HFF-Myc (cell line): ENCODE results near the gene PGAM2.

Experiments
- DNase-seq: peaks from one replicate; pipeline ENCODE4 v3.0.0-alpha.2; 2011; ENCODE audit warnings: low read depth; ENCODE audit errors: extremely low read depth
- H3K4me3 ChIP-seq: replicated peaks from 2 replicates; pipeline ENCODE4 v1.5.1; 2011; ENCODE audit warnings: low read depth, mild to moderate bottlenecking, control low read depth, low read length
- TF ChIP-seq, protein P1 (sequence below): IDR thresholded peaks from 2 replicates; pipeline ENCODE4 v1.5.1; 2012; ENCODE audit warnings: mild to moderate bottlenecking, low read depth, low read length, control low read depth; ENCODE audit errors: missing control alignments

Gene PGAM2

DNA sequence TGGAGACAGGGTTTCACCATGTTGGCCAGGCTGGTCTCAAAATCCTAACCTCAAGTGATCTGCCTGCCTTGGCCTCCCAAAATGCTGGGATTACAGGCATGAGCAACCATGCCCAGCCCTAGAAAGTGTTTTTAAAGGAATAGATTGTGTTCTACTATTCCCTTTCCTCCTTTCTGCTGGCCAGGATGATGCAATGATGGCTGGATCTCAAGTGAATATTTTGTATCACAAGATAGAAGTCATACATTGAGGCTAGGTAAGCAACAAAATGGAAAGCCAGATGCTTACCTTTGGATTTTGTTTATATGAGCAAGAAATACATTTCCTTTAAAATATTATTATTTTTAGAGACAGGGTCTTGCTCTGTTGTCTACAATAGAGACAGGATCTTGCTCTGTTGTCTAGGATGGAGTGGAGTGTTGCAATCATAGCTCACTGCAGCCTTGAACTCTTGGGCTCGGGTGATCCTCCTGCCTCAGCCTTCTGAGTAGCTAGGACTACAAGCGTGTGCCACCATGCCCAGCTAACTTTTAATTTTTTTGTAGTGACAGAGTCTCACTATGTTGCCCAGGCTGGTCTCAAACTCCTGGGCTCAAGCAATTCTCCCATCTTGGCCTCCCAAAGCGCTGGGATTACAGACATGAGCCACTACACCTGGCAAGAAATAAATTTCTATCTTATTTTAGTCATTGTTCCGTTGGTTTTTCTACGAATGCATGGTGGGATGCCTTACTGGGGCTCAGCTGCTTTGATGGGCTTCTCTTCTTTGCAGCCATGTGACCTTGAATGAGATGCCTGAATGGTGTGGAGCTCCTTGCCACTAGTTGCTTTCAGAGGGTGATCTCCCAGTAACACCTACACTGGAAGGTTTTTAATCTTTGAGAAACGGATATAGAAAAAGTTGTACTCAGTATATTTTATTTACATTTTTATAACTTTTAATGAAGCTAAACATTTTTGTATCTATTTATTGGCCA lies 33.0 kb upstream of the PGAM2 start:
- H3K4me3 ChIP-seq = no peak overlapping the region
- TF ChIP-seq, protein P1, sequence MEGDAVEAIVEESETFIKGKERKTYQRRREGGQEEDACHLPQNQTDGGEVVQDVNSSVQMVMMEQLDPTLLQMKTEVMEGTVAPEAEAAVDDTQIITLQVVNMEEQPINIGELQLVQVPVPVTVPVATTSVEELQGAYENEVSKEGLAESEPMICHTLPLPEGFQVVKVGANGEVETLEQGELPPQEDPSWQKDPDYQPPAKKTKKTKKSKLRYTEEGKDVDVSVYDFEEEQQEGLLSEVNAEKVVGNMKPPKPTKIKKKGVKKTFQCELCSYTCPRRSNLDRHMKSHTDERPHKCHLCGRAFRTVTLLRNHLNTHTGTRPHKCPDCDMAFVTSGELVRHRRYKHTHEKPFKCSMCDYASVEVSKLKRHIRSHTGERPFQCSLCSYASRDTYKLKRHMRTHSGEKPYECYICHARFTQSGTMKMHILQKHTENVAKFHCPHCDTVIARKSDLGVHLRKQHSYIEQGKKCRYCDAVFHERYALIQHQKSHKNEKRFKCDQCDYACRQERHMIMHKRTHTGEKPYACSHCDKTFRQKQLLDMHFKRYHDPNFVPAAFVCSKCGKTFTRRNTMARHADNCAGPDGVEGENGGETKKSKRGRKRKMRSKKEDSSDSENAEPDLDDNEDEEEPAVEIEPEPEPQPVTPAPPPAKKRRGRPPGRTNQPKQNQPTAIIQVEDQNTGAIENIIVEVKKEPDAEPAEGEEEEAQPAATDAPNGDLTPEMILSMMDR = no peak
- DNase-seq = no peak

GRCh38 chr7:44097064-44097932 lies 31.9 kb upstream of the PGAM2 start:
- TF ChIP-seq, protein P1 = no peak
- DNase-seq = no peak

GRCh38 chr7:44096326-44096881 lies 31.0 kb upstream of the PGAM2 start:
- TF ChIP-seq, protein P1 = no peak
- H3K4me3 ChIP-seq = no peak overlapping the region
- DNase-seq = no peak

More at GRCh38 chr7:44097064-44097932, 31.9 kb upstream of the PGAM2 start:
- no peak overlapping the region for H3K4me3 ChIP-seq

DNA sequence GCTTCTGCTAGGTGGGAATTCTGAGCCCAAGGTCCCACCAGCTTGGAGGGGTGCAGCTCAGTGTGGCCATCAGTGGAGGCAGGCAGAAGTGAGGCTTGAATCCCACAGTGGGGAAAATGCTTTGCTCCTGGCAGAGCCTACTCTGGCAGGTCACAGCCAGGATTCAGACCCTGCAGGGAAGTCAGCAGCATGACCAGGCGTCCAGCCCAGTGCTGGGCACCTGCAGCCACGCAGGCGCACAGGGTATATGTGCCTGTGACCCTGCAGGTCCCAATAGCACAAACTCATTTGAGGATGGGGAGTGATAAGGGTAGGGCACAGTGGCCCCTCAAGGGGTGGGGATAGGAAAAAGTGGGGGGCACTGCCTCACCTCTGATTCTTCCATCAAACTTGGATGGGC lies 30.4 kb upstream of the PGAM2 start:
- H3K4me3 ChIP-seq = no peak overlapping the region
- no peak for DNase-seq
- TF ChIP-seq, protein P1 = no peak

DNA sequence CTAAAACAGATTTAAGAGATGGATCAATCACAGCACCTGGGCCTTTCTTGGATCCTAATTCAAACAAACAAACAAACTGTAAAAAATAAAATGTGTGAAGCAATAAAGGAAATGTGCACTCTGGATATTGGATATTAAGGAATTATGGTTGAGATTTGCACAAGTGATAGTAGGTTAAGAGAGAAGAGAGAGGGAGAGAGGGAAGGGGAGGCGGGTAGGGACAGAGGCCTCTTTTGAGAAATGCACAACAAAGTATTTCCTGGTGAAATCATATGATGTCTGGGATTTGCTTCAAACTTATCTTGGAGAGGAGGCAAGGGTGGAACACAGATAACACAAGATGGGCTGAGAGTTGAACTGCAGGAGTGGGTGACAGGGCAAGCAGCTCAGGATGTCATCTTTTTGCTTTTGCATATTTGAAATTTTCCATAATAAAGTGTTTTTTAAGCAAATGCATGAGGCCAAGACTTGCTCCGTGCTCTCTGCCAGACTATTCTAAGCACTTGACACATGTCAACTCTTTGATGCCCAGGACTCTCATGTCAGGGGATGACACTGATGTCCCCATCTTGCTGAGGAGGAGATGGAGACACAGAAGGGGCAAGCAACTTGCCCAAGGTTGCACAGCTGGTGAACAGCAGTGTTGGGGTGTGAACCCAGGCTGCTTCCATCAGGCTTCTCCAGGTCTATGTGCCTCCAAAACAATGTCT lies 29.7 kb upstream of the PGAM2 start:
- TF ChIP-seq, protein P1 = no peak
- DNase-seq = no peak
- no peak overlapping the region for H3K4me3 ChIP-seq

DNA sequence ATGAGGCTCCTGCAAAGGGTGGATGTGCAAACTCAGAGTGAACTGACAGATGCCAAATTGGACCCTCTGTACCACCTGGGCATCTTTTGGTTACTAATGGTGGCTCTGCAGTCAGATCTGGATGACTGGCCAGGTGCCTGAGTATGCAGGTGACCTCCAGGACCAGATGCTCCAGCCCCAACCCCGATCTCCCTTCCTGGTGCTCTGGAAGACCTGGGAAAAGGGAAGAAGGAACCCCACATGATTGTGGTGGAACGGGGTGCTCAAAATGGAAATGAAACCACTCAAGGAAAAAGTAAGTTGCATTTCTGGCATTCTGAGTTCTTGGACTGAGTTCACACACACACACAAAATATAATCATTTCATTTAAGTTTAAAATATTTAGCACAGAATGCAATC lies 29.0 kb upstream of the PGAM2 start:
- no peak overlapping the region for H3K4me3 ChIP-seq
- TF ChIP-seq, protein P1 = no peak
- no peak for DNase-seq
